HCT116 (cell line): ENCODE data around the gene DUSP16.

Experiments
- EGR1 ChIP-seq: IDR thresholded peaks from 2 replicates; pipeline ENCODE4 v1.6.1; 2012; ENCODE audit warnings: low read depth
- POLR2AphosphoS5 ChIP-seq: IDR thresholded peaks from 2 replicates; pipeline ENCODE4 v1.6.1; 2011; ENCODE audit warnings: mild to moderate bottlenecking, low read depth, low read length, moderate library complexity
- ZNF274 ChIP-seq: fragments of 200-500 bp; sonication (Bioruptor generic); IDR thresholded peaks from 2 replicates; pipeline ENCODE4 v1.6.1; 2014; ENCODE audit warnings: mild to moderate bottlenecking, low read depth, low read length, inconsistent platforms

DNA sequence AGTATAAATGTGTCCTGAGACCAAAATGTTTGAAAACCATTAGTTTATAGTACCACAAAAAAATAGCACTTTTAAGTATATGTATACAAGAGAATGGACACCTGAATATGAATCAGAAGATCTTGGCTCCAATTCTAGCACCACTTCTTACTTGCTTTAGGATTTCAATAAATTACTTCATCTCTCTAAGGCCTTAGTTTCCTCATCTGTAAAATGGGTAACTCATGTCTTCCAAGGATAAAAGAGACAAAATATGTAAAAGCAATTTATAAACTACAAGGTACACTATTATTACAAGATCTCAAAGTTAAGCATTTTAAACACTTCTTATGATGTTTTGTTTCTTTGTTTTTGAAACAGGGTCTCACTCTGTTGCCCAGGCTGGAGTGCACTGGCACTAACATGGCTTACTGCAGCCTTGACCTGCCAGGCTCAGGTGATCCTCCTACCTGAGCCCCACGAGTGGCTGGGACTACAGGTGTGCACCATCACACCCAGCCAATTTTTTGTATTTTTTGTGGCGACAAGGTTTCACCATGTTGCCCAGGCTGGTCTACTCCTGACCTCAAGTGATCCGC, 9.4 kb downstream of the DUSP16 start:
- no peak for TF ChIP-seq EGR1
- no peak for TF ChIP-seq POLR2AphosphoS5
- TF ChIP-seq ZNF274: no peak
